GM12892 (cell line): ENCODE results near the gene SERTM2.
"Not testable (repeated sequence)": the region's sequence is repeated elsewhere in the genome, so short reads cannot be mapped to it uniquely, and the experiment has no call there.

ENCODE experiments used
- DNase-seq: peaks from one replicate; pipeline ENCODE4 v3.0.0; 2011; ENCODE audit not compliant: insufficient read length
- FAIRE-seq: peaks from 2 replicates; lab custom pipeline; 2011; peaks lifted over from hg19 to GRCh38; lab: Jason Lieb, UNC
- POLR2A ChIP-seq: IDR thresholded peaks from 2 replicates; pipeline ENCODE4 v1.6.1; 2011; ENCODE audit warnings: low read depth, low read length, control low read depth
- POLR2AphosphoS5 ChIP-seq: IDR thresholded peaks from 2 replicates; pipeline ENCODE4 v1.6.1; 2011; ENCODE audit warnings: low read depth, low read length, control low read depth
- TAF1 ChIP-seq: IDR thresholded peaks from 2 replicates; pipeline ENCODE4 v1.6.1; 2011; ENCODE audit warnings: low read depth, mild to moderate bottlenecking, control low read depth, low read length, borderline replicate concordance

SERTM2 gene

DNA sequence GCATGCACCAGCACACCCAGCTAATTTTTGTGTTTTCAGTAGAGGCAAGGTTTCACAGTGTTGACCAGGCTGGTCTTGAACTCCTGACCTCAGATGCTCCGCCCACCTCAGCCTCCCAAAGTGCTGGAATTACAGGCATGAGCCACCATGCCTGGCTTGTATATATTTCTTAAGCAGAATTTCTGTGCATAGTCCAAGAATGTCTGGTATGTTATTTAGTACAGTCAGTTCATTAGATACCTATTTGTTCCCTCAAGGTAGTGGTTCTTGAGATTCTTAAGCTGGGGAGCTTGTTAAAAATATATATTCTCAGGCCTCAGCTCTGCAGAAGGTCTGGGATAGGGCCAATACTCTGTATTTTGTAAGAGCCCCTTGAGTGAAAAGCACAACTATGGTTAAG is 4.6 kb upstream of the SERTM2 start:
- no peak for FAIRE-seq
- no peak for TF ChIP-seq POLR2A
- no peak for TF ChIP-seq POLR2AphosphoS5
- no peak for TF ChIP-seq TAF1
- DNase-seq = no peak

DNA sequence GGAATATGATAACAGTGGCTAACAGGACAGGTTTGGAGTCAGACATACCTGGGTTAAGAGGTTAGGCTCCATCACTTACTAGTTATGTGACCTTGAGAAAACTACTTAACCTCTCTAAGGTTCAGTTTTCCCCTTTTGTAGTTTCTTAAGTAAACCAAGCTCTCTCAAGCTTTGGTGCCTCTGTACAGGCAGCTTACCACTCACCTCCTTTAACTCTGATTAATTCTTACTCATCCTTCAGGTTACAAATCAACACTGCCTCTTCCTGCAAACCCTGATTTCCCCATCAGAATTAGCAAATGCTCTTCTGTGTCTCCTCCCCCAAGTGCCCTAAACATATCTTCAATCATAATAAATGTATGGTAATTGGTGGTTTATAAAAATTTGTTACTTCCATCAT is 3.5 kb upstream of the SERTM2 start:
- no peak for FAIRE-seq

DNA sequence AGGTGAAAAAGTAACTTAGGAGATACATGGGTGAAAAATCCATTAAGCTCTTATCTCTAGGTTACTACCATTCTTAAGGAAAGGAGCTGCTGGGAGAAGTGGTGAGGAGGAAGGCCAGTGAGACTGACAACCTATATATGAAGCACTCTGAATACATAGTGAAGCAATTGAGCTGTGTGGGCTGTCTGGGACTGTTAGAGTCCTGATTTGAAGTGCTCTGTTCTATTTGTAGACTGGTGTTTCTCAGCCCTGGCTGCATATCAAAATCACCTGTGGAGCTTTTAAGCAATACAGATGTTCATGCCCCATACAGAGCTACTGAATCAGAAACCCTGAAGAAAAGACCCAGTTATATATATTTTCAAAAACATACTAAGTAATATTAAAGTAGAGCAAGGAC is 3.9 kb downstream of the SERTM2 start:
- TF ChIP-seq POLR2A (no peak), POLR2AphosphoS5 (no peak), TAF1 (no peak)
- FAIRE-seq = no peak
- DNase-seq = no peak

More for the DNA sequence above, 3.5 kb upstream of the SERTM2 start:
- no peak for DNase-seq
- TF ChIP-seq POLR2AphosphoS5 (no peak), TAF1 (no peak), POLR2A (no peak)

DNA sequence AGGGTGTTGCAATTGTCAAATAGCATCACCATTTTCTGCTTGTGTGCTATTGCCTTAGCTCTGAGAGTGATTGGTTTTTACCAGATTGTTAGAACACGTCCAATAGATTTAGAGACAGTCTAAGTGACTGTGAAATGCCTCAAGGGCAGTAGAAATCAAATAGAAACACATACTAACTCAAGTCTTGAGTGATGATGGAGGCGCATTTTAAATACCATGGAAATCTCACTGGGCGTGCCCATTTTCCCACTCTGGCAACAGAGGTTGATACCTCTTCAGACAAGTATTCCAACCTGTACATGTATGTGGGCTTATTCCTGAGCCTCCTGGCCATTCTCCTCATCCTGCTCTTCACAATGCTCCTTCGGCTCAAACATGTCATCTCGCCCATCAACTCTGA is 7.2 kb downstream of the SERTM2 start:
- FAIRE-seq (no peak), DNase-seq (no peak)
- TF ChIP-seq POLR2AphosphoS5 (no peak), TAF1 (no peak), POLR2A (no peak)

DNA sequence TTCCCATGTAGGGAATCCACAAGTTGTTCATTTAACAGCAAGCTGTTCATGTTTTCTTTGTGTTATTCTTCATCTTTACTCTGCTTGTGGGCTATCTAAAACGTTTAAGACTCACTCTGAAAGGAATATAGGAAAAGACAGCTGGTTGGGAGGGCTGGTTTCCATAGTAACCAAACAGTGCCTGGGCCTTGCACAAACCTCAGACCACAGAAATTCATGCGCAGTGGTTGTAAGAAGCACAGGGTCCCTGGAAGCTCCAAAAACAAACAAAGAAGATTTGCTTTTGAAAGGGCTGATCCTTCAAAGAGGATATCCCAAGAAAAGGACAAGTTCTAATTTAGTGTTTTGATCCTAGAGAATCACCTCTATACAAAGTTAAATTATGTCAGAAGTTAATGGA is 7.8 kb downstream of the SERTM2 start:
- TF ChIP-seq POLR2AphosphoS5 = no peak
- TF ChIP-seq TAF1 = no peak
- TF ChIP-seq POLR2A = no peak
- DNase-seq (no peak), FAIRE-seq (no peak)

DNA sequence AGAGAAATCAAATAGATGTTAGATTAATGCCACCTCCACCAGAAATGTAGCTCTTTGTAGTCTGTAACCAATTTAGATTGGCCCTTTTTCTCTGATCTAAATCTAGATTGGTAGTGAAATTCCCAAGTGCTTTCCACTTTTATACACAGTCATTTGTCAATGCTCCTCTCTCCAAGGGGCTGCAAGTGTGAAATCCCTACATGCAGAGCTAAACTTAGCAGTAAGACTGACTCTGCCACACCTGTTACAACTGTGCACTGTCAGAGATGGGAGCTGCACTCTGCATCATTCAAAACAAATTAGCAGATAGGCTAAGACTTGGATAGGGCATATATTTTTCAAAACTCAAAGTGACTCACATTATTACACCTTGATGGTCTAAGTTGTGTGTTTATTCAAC is 9.1 kb downstream of the SERTM2 start:
- no peak for TF ChIP-seq POLR2A
- no peak for DNase-seq
- no peak for FAIRE-seq

DNA sequence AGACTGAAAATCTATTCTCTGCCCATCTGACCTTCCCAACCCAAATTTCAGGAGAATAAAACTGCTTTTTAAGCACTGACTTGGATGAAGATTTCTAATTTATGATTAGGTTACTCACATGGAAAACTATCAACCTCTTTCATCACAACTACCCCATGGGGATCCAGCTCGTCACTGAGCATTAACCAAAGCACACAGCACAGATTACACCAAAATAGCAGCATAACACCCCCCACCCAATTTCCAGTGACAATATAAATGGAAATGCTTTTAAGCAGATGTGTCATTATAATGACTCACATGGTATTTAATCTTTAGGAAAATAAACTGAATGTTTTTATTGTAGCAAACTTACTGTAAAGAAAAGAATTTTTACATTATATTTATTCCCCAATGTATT is 9.7 kb downstream of the SERTM2 start:
- TF ChIP-seq POLR2A = no peak
- no peak for TF ChIP-seq TAF1
- no peak for TF ChIP-seq POLR2AphosphoS5
- no peak for DNase-seq
- no peak for FAIRE-seq

DNA sequence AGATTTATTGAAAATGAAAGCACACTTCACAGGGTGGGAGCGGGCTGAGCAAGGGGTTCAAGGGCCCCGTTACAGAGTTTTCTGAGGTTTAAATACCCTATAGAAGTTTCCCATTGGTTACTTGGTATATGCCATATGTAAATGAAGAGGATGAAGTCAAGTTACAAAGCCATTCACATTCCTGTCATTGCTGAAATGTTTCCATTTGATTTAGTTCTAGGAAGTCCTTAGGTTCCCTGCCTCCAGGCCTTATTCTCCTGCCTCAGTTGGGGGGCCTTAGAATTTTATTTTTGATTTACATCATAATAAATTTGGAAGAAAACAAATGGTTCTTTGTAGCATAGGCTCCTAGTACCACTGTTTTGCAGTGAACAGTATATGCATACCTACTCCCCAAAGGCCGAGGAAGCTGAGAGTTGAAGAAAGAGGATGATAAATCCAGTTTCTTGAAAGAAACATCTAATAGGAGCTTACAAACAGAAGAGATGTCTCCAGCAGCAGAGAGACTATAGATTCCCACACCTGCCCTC is 31.8 kb downstream of the SERTM2 start:
- FAIRE-seq = no peak
- no peak for DNase-seq
- TF ChIP-seq POLR2AphosphoS5 (no peak), TAF1 (no peak), POLR2A (no peak)

DNA sequence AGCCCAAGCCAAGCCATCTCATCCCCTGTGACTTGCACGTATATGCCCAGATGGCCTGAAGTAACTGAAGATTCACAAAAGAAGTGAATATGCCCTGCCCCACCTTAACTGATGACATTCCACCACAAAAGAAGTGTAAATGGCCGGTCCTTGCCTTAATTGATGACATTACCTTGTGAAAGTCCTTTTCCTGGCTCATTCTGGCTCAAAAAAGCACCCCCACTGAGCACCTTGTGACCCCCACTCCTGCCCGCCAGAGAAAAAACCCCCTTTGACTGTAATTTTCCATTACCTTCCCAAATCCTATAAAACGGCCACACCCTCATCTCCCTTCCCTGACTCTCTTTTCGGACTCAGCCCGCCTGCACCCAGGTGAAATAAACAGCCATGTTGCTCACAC is 37.8 kb downstream of the SERTM2 start:
- not testable (repeated sequence) for DNase-seq, FAIRE-seq

DNA sequence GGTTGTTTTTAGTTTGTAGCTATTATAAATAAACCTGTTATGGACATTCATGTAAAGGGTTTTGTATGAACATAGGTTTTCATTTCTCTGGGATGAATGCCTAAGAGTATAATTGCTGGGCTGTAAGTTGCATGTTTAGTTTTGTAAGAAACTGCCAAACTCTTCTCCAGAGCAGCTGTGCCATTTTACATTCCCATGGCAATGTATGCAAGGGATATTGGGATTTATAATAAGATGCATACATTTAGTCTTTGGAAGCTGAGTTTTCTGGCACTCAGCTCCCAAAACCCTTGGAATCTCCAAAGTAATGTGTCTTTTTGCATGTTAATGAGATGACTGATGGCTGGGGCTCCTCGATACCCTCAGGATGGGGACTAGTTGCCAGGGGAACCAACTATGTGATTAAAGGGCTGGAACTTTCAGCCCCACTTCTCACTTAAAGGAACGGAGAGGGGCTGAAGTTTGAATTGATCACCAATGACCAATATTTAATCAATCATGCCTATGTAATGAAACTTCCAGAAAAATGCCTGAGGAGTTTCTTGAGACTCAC is 44.0 kb downstream of the SERTM2 start:
- DNase-seq = no peak
- FAIRE-seq = no peak
- TF ChIP-seq POLR2AphosphoS5 (no peak), TAF1 (no peak), POLR2A (no peak)

DNA sequence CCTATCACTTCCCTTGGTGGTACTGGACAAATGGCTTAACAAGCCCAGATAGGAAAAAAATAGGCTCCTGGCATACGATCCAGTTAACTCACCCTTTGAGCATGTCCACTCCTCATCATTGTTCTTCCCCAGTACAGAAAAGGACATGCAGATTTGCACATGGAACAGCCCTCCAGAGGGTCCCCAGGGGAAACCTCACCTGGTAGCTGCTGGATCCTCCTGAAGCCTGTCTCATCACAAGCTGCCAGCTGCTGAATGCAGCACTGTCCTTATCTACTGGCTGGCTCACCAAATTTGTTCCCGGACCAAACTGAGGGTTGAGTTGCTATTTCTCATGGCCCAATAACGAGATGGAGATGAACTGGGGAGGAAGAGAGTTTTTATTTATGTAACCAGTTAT is 49.4 kb downstream of the SERTM2 start:
- no peak for TF ChIP-seq POLR2A
- TF ChIP-seq POLR2AphosphoS5 = no peak
- TF ChIP-seq TAF1 = no peak
- DNase-seq (no peak), FAIRE-seq (no peak)

DNA sequence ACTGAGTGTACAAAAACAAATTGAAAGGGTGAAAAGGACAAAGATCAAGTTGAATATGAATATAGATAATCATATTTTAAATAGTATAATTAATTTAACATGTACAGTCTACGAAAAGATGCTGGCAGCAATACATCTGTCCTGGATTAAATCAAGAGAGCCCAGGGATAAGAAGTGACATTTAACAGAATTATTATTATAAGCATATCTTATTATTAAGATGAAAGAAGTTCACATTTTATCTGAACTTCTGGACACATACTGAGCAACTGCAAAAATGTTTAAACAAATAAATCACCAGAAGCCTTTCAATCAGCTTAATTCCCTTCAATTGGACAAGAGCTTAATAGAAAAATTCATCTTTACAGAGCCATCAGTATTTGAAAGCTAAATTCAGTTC is 50.4 kb downstream of the SERTM2 start:
- DNase-seq (no peak), FAIRE-seq (no peak)
- no peak for TF ChIP-seq POLR2AphosphoS5
- no peak for TF ChIP-seq TAF1
- no peak for TF ChIP-seq POLR2A

DNA sequence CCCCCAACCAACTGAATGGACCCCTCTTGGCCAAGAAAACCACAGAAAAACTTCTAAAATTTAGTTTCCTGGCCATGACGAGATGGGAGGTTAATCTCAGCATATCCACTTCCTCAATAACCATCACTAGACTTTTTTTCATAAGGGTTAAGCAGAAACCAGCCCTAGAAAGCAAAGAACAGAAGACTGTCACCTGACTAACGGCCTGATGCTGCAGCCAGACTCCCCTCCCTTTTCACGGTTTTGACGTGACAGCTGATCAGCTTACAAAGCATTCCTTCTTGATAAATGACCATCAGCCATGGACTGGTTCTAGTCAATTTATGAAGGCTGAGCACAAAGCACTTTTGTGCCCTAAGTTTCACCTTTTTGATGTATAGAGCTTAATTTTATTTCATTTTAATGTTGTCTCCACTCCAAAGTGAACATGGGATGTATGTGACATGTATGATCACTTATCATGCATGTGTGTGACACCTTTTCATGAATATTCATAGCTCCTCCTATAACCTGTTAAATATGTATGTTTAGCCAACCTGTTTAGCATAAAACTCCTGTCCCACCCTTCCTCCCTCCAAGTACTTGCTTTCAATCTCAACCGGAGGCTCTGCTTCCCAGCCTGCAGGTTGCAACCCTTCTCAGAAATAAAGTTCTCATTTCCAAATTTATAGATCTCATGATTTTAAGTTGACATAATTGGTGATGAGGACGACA is 56.3 kb downstream of the SERTM2 start:
- FAIRE-seq (no peak), DNase-seq (no peak)
- TF ChIP-seq TAF1 (no peak), POLR2AphosphoS5 (no peak), POLR2A (no peak)

DNA sequence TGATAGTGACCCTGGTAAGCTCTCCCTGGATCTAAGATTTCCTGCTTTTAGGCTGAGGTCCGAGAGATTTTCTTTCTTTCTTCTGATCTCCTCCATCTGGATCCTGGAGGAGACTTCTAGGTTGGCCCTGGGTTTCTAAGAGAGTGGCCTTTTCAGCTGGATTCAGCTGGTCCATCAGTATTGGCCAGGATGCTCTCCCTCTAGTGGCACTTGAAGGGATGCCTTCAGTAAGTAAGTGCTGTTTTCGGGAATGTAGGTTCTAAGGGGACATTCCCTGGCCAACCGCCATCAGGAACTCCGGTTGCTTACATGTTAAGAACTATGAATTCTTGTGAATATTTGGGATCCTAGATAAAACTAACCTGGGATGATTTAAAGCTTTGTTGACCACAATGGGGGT is 56.9 kb downstream of the SERTM2 start:
- TF ChIP-seq POLR2A = no peak
- no peak for TF ChIP-seq TAF1
- no peak for TF ChIP-seq POLR2AphosphoS5
- DNase-seq = no peak
- FAIRE-seq = no peak
